ENCODE measurements around the gene WDR35.

WDR35 gene

DNA sequence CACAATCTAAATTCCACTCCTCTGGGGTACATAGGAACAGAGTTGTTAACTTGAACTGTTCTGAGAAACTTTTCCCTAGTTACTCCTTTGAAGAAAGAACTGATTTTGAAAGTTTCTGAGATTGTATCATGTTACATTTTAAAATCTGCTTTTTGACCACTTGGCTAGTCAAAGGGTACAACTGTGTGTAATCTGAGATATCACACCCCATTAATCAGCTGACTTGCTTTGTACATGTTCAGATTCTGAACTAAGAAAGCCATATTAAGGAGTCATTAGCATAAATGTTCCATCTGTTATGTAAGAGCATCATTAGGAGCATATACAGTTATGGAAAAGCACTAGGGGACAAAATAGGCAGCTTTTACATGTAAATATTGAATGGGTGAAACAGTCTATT is 3.8 kb upstream of the WDR35 start:
- no peak for DNase-seq (ENCODE audit: extremely low read depth, low read depth)
- TF ChIP-seq, protein P1, sequence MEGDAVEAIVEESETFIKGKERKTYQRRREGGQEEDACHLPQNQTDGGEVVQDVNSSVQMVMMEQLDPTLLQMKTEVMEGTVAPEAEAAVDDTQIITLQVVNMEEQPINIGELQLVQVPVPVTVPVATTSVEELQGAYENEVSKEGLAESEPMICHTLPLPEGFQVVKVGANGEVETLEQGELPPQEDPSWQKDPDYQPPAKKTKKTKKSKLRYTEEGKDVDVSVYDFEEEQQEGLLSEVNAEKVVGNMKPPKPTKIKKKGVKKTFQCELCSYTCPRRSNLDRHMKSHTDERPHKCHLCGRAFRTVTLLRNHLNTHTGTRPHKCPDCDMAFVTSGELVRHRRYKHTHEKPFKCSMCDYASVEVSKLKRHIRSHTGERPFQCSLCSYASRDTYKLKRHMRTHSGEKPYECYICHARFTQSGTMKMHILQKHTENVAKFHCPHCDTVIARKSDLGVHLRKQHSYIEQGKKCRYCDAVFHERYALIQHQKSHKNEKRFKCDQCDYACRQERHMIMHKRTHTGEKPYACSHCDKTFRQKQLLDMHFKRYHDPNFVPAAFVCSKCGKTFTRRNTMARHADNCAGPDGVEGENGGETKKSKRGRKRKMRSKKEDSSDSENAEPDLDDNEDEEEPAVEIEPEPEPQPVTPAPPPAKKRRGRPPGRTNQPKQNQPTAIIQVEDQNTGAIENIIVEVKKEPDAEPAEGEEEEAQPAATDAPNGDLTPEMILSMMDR (IDR thresholded peaks at IDR 0.05; ENCODE audit: low read depth, low read length, missing control alignments): no peak
- no peak overlapping the region for H3K4me3 ChIP-seq (replicated peaks; ENCODE audit: low read depth, low read length)

DNA sequence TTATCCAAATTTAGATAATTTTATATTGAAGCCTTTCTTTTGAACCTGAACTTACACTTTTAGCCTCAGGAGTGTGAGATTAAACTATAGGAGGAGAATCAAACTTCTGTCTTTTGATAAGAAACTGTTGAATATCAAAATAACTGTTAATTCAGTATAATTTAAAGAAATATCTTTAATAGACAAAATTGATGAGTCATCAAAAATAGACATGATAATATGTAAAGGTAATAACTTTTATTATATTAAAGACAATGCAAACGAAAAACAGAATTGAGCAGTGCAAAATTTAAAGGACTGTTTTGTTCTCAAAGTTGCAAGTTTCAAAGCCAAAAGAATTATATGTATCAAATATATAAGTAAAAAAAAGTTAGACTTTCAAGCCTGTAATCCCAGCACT is 2.0 kb upstream of the WDR35 start:
- no peak overlapping the region for H3K4me3 ChIP-seq (replicated peaks; ENCODE audit: low read depth, low read length)
- TF ChIP-seq, protein P1 (IDR thresholded peaks at IDR 0.05; ENCODE audit: low read depth, low read length, missing control alignments): no peak
- no peak for DNase-seq (ENCODE audit: extremely low read depth, low read depth)

DNA sequence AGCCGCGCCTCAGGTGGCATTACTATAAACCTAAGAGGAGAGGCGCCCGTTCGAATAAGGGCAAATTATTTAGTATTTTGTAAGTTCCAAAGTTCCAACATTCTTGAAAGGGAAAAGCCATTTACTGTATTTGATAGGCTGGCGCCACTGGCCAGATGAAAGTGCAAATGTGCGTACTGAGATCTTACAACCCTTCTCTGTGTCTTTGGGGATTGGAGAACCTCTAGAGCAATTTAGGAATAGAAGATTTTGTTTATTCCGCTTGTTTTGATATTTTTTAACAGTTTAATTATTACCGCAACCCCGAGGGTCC is 467 bp upstream of the WDR35 start:
- TF ChIP-seq, protein P1 (IDR thresholded peaks at IDR 0.05; ENCODE audit: low read depth, low read length, missing control alignments): no peak
- H3K4me3 ChIP-seq (replicated peaks; ENCODE audit: low read depth, low read length): peak overlapping the region; percentile 77
- no peak for DNase-seq (ENCODE audit: extremely low read depth, low read depth)

DNA sequence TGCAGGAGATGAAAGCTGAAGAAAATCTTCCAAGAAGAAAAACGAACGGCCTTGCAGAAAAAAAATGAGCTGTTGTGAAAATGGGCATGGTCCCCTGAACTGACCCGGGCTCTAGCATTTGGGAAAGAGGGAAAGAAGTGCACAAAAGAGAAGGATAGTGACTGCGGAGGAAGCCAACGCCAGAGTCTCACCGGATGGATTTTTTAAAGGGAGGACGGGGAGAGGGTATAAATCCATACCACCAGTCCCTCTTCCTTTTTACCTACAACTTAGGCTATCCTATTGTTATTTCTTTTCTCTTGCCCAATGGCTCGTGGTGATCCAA is 601 bp downstream of the WDR35 start:
- TF ChIP-seq, protein P1 (IDR thresholded peaks at IDR 0.05; ENCODE audit: low read depth, low read length, missing control alignments): no peak
- DNase-seq (ENCODE audit: extremely low read depth, low read depth): no peak
- peak overlapping the region; percentile 77 for H3K4me3 ChIP-seq (replicated peaks; ENCODE audit: low read depth, low read length)

DNA sequence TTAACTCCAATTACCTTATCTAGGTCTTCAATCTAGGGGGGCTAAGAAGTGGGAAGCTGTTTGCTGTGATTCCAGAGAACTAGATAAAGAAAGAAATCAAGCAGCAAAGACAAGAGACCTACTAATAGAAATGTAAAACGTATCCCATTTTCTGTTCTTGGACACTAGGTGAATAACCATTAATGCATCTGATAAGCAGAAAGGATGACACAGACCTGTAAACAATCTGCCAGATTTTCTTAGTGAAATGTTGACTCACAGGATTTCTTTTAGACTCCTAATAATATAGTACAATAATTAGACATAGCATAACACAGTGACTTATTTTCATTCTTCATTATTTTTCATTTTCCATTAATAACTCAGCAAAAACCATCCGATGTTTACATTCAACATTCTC is 1.3 kb downstream of the WDR35 start:
- DNase-seq (ENCODE audit: extremely low read depth, low read depth): no peak
- TF ChIP-seq, protein P1 (IDR thresholded peaks at IDR 0.05; ENCODE audit: low read depth, low read length, missing control alignments): no peak
- H3K4me3 ChIP-seq (replicated peaks; ENCODE audit: low read depth, low read length): peak overlapping the region; percentile 77

DNA sequence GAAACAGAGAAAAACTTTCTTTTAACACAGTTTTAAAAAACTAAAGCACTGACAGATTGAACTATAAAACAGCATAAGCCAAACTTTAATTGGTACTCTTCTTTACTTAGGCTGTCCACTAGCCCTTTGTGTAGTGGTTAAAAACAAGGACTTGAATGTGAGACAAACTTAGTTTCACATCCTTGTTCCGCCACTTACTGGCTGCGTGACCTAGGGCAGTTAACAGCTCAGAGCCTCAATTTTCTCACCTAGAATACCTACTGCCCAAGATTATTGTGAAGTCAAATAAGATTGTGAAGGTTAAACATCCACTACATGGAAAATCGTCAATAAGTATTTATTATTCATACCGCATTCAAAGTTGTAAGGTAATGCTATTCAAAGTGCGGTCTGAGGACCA is 2.0 kb downstream of the WDR35 start:
- TF ChIP-seq, protein P1 (IDR thresholded peaks at IDR 0.05; ENCODE audit: low read depth, low read length, missing control alignments): no peak
- H3K4me3 ChIP-seq (replicated peaks; ENCODE audit: low read depth, low read length): peak overlapping the region; percentile 77
- DNase-seq (ENCODE audit: extremely low read depth, low read depth): no peak

DNA sequence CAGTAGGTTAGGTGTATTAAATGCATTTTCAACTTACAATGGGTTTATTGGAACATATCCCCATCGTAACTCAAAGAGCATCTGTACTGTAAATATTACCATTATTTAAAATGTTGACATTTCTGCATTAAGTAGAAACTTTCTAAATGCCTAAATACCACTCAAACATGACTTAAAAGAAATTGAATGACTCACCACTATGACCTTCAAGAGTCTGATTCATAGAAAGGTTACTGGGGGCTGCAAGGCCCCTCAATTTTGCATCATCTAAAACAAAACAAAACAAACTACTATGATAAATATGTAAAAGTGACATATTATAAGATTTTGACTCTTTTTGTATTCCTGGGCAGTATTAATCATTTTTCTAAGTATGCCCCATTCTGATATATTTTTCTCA is 7.6 kb downstream of the WDR35 start:
- no peak for DNase-seq (ENCODE audit: extremely low read depth, low read depth)
- no peak overlapping the region for H3K4me3 ChIP-seq (replicated peaks; ENCODE audit: low read depth, low read length)
- TF ChIP-seq, protein P1 (IDR thresholded peaks at IDR 0.05; ENCODE audit: low read depth, low read length, missing control alignments): no peak
